RWPE2 (cell line): ENCODE measurements around the gene LRMDA.

Experiments used
- ATAC-seq: fragments of 200-7000 bp; cut with Tn5 transposase; 3 replicates; pipeline ENCODE4 v1.9.1; 2021; ENCODE audit warnings: low read depth
- DNase-seq: peaks from one replicate; pipeline ENCODE4 v3.0.0-alpha.2; 2020; ENCODE audit warnings: low spot score
- H3K27ac ChIP-seq: fragments of 450-650 bp; 2 replicates; pipeline ENCODE4 v1.5.1; 2017; ENCODE audit warnings: mild to moderate bottlenecking; ENCODE audit not compliant: poor library complexity, severe bottlenecking
- H3K27me3 ChIP-seq: fragments of 250-450 bp; sonication (Bioruptor Pico); 2 replicates; pipeline ENCODE4 v1.5.1; 2021; ENCODE audit warnings: mild to moderate bottlenecking, moderate library complexity; ENCODE audit not compliant: insufficient read depth, poor library complexity, severe bottlenecking
- H3K36me3 ChIP-seq: fragments of 250-450 bp; sonication (Bioruptor Pico); 2 replicates; pipeline ENCODE4 v1.5.1; 2020; ENCODE audit warnings: low read depth, mild to moderate bottlenecking, moderate library complexity
- H3K4me1 ChIP-seq: fragments of 250-450 bp; sonication (Bioruptor Pico); 2 replicates; pipeline ENCODE4 v1.5.1; 2021; ENCODE audit warnings: mild to moderate bottlenecking, moderate library complexity; ENCODE audit not compliant: insufficient read depth, poor library complexity, severe bottlenecking
- H3K4me3 ChIP-seq: fragments of 250-450 bp; sonication (Bioruptor Pico); 2 replicates; pipeline ENCODE4 v1.5.1; 2021; ENCODE audit warnings: mild to moderate bottlenecking, moderate library complexity; ENCODE audit not compliant: severe bottlenecking
- H3K9me3 ChIP-seq: fragments of 250-450 bp; sonication (Bioruptor Pico); 2 replicates; pipeline ENCODE4 v1.5.1; 2021; ENCODE audit warnings: mild to moderate bottlenecking, moderate library complexity; ENCODE audit not compliant: severe bottlenecking
- TF ChIP-seq, protein P1 (sequence below): fragments of 450-650 bp; IDR thresholded peaks from one replicate; pipeline ENCODE4 v1.5.1; 2017; ENCODE audit warnings: mild to moderate bottlenecking, moderate library complexity; ENCODE audit not compliant: poor library complexity, severe bottlenecking

The LRMDA gene

DNA sequence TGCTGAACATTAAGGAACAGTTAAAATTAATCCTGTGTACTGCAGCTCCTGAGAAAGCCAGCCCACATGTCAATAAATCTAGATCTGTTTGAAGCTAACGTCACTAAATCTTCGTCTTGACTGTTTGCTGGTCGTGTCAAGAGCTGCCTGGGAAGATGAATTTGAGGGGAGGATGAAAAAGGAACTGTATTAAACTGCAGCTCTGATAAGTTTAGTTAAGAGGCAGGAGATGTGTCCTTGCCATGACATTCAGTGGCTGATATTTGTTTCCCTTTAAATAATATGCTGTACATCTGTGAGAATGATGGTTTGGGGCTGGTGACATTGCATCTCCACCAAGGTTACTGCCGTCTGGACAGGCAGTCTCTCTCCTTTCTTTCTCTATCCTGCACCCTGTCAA is 435.3 kb downstream of the LRMDA start:
- H3K9me3 ChIP-seq: no peaks in the 10 kb centered on the region
- no peaks in the 10 kb centered on the region for H3K36me3 ChIP-seq
- H3K4me3 ChIP-seq: no peak overlapping the region
- no peaks in the 10 kb centered on the region for H3K4me1 ChIP-seq
- DNase-seq (no peak), ATAC-seq (no peak)
- no peaks in the 10 kb centered on the region for H3K27me3 ChIP-seq
- TF ChIP-seq, protein P1, sequence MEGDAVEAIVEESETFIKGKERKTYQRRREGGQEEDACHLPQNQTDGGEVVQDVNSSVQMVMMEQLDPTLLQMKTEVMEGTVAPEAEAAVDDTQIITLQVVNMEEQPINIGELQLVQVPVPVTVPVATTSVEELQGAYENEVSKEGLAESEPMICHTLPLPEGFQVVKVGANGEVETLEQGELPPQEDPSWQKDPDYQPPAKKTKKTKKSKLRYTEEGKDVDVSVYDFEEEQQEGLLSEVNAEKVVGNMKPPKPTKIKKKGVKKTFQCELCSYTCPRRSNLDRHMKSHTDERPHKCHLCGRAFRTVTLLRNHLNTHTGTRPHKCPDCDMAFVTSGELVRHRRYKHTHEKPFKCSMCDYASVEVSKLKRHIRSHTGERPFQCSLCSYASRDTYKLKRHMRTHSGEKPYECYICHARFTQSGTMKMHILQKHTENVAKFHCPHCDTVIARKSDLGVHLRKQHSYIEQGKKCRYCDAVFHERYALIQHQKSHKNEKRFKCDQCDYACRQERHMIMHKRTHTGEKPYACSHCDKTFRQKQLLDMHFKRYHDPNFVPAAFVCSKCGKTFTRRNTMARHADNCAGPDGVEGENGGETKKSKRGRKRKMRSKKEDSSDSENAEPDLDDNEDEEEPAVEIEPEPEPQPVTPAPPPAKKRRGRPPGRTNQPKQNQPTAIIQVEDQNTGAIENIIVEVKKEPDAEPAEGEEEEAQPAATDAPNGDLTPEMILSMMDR: no peak
- no peak overlapping the region for H3K27ac ChIP-seq

DNA sequence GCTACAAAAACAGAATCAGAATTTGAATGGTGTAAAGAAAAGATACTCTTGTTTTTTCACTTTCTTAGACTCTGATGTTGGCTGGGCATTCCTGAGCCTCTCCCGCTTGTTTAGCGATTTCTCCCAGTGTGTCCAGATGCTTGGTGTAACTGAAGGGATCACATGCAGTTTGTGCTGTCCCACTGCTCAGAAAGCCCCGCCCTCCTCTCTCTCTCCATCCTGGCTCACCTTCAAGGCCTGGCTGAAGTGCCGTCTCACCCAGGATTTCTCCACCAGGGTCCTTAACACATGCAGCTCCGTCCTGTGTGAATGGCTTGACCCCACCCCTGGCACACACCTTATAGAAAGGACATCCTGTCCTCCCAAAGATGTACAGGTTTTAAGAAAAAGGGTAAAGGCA is 437.1 kb downstream of the LRMDA start:
- H3K36me3 ChIP-seq: no peaks in the 10 kb centered on the region
- no peaks in the 10 kb centered on the region for H3K9me3 ChIP-seq
- H3K4me1 ChIP-seq: no peaks in the 10 kb centered on the region
- ATAC-seq (no peak), DNase-seq (no peak)
- H3K4me3 ChIP-seq: no peak overlapping the region
- TF ChIP-seq, protein P1: no peak
- no peaks in the 10 kb centered on the region for H3K27me3 ChIP-seq
- no peak overlapping the region for H3K27ac ChIP-seq

DNA sequence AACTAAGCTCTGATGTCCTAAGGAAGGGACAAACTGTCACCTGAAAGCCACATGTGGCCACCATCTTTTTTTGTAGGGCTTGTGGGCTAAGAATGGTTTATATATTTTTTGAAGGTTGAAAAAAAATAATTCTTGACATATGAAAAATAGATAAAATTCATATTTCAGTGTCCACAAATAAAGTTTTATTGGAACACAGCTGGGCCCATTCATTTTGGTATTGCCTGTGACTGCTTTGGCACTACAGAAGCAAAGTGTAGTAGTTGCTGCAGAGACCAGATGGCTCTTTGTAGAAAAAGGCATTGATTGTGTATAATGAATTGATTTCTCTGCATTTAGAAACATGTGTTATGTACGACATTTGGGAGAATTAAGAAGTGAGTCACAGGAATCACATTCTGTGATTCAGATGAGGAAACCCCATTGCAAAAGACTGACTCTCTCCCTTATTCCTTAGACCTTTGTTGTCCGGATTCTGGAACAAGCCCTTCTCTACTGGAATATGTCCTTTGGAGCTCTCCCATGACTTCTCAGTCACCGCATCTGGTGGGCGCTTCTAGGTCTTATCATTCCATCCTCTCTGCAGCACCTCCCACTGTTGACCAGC is 438.7 kb downstream of the LRMDA start:
- Histone ChIP-seq H3K27me3 (peaks cover 9% of the 10 kb centered on the region), H3K4me3 (no peak overlapping the region), H3K27ac (no peak overlapping the region), H3K4me1 (no peaks in the 10 kb centered on the region), H3K9me3 (no peaks in the 10 kb centered on the region), H3K36me3 (no peaks in the 10 kb centered on the region)
- no peak for DNase-seq
- TF ChIP-seq, protein P1: no peak
- ATAC-seq: no peak

DNA sequence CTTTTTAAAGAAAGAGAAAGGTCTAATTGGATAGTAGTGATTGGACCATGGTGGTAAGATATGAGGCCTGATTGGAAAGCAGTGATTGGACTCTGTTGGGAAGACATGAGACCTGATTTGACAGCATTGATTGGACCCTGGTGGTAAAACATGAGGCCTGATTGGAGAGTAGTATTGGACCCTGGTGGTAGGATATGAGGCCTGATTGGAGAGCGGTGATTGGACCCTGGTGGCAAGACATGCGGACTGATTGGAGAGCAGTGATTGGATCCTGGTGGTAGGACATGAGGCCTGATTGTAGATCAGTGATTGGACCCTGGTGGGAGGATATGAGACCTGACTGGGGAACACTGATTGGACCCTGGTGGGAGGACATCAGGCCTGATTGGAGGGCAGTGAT is 444.3 kb downstream of the LRMDA start:
- Histone ChIP-seq H3K36me3 (no peaks in the 10 kb centered on the region), H3K9me3 (no peaks in the 10 kb centered on the region), H3K27ac (no peak overlapping the region), H3K27me3 (peaks cover 9% of the 10 kb centered on the region), H3K4me3 (no peak overlapping the region), H3K4me1 (no peaks in the 10 kb centered on the region)
- ATAC-seq (no peak), DNase-seq (no peak)
- TF ChIP-seq, protein P1: no peak

DNA sequence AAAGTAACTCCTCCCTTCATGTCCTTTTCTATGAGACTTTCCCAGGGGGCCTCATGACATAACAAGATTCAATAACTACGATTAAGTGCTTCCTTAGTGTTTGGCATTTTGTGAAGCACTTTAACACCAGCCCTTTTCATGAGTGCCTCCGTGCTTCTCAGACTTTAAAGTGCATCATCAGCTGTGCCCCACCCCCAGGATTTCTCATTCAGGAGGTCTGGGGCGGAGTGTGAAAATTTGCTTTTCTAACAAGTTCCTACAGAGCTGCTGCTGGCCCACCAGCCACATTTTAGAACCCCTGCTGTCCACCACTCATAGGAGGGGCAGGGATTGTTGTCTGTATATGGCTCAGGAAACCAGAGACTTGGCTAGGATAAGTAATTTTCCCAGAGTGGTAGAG is 445.3 kb downstream of the LRMDA start:
- no peaks in the 10 kb centered on the region for H3K9me3 ChIP-seq
- H3K4me1 ChIP-seq: no peaks in the 10 kb centered on the region
- TF ChIP-seq, protein P1: no peak
- peaks cover 9% of the 10 kb centered on the region for H3K27me3 ChIP-seq
- DNase-seq (no peak), ATAC-seq (no peak)
- no peak overlapping the region for H3K27ac ChIP-seq
- no peaks in the 10 kb centered on the region for H3K36me3 ChIP-seq
- H3K4me3 ChIP-seq: no peak overlapping the region
